Left lung (tissue), 10 donors: ENCODE measurements around the gene CDAN1. TPM values are rescaled to one million over a fixed set of nuclear protein-coding genes. Genes with fewer than 3 reads are reported as not detected.

Experiments
- ATAC-seq: fragments of 200-7000 bp; cut with Tn5 transposase; one replicate; pipeline ENCODE4 v1.9.1; 2020; ENCODE audit warnings: moderate library complexity
- DNase-seq, 4 donors: peaks; one replicate each; pipeline ENCODE4 v3.0.0-alpha.2; 2013 to 2020
- H3K27ac ChIP-seq, 2 donors: fragments of 200-600 bp; sonication (generic) in 1 of 2; one replicate each; pipeline versions ENCODE4 v1.5.0 to v1.8.0; 2020 to 2021
- H3K27me3 ChIP-seq, 2 donors: fragments of 200-600 bp; sonication (generic) in 1 of 2; one replicate each; pipeline versions ENCODE4 v1.5.0 to v1.8.0; 2020 to 2021
- H3K36me3 ChIP-seq, 2 donors: fragments of 200-600 bp; sonication (generic) in 1 of 2; one replicate each; pipeline versions ENCODE4 v1.5.0 to v1.8.0; 2020 to 2021
- H3K4me1 ChIP-seq, 2 donors: fragments of 200-600 bp; one replicate each; pipeline ENCODE4 v1.8.0; 2021
- H3K4me3 ChIP-seq, 2 donors: fragments of 200-600 bp; sonication (generic) in 1 of 2; one replicate each; pipeline versions ENCODE4 v1.5.0 to v1.8.0; 2020 to 2021; ENCODE audit warnings: mild to moderate bottlenecking in 1 of 2
- H3K9me3 ChIP-seq, 2 donors: fragments of 200-600 bp; sonication (generic) in 1 of 2; one replicate each; pipeline versions ENCODE4 v1.5.0 to v1.8.0; 2020 to 2021
- intact Hi-C, 2 donors: fragments of 100-400 bp; cut with DNase I; formaldehyde crosslinking; loops; one replicate each; pipeline versions ENCODE4 v1.11.2 to v1.14.2; 2022
- polyA plus RNA-seq, 6 donors: library from polyadenylated mRNA; unstranded; fragments of 120-200 nt; gene quantifications; one replicate each; pipeline ENCODE4 v1.2.1, GENCODE V29; 2013; ENCODE audit not compliant: insufficient read length in 6 of 6
- total RNA-seq, 2 donors: library from RNA; stranded (reverse); fragmentation: NEBNext Ultra II Directional; extraction: Animal tissue kit (Norgen Biotek cat#: 25700); gene quantifications; one replicate each; pipeline ENCODE4 v1.2.1, GENCODE V29; 2021
- TF ChIP-seq, protein P1 (sequence below), 2 donors: fragments of 200-600 bp; sonication (generic) in 1 of 2; IDR thresholded peaks; one replicate each; pipeline versions ENCODE4 v1.5.0 to v1.8.0; 2021; ENCODE audit warnings: antibody characterized with exemption in 2 of 2
- donor health status: DM: no; HTN: yes; CAD: no.
- donor health status: DM: no; HTN: no; CAD: no.

Gene CDAN1
- total and polyA plus RNA-seq, 8 donors = 13.4 to 29.7 (median 26.0) TPM

DNA sequence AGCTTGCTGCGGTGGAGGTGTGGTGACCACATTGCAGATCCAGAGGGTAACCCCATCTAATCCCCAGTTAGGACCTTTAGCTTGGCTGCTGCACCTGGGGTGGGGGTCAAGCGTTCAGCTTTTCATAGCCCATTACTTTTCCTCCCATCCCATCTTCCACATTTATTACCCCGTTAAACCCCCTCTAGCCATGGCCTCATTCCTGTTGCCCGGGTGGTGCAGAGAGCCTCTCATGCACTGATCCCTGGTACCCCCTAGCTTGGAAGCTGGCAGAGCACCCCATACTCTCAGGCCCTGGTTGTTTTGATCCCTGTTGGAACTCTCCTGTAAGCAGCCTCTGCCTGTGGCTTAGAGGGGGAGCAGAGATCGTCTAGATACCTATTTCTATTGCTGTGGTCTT is 20.8 kb downstream of the CDAN1 start:
- ATAC-seq (no peak), DNase-seq (peak in 1 of 4 donors; percentile 17)
- Histone ChIP-seq H3K27me3 (no peaks in the 10 kb centered on the region), H3K9me3 (no peaks in the 10 kb centered on the region), H3K4me1 (peaks cover 0 to 3% of the 10 kb centered on the region in 2 donors), H3K4me3 (no peak overlapping the region), H3K36me3 (peaks cover 0 to 31% of the 10 kb centered on the region in 2 donors), H3K27ac (no peak overlapping the region)
- TF ChIP-seq, protein P1, sequence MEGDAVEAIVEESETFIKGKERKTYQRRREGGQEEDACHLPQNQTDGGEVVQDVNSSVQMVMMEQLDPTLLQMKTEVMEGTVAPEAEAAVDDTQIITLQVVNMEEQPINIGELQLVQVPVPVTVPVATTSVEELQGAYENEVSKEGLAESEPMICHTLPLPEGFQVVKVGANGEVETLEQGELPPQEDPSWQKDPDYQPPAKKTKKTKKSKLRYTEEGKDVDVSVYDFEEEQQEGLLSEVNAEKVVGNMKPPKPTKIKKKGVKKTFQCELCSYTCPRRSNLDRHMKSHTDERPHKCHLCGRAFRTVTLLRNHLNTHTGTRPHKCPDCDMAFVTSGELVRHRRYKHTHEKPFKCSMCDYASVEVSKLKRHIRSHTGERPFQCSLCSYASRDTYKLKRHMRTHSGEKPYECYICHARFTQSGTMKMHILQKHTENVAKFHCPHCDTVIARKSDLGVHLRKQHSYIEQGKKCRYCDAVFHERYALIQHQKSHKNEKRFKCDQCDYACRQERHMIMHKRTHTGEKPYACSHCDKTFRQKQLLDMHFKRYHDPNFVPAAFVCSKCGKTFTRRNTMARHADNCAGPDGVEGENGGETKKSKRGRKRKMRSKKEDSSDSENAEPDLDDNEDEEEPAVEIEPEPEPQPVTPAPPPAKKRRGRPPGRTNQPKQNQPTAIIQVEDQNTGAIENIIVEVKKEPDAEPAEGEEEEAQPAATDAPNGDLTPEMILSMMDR (IDR thresholded peaks at IDR 0.05) = no peak
- intact Hi-C loops = no loop called here

DNA sequence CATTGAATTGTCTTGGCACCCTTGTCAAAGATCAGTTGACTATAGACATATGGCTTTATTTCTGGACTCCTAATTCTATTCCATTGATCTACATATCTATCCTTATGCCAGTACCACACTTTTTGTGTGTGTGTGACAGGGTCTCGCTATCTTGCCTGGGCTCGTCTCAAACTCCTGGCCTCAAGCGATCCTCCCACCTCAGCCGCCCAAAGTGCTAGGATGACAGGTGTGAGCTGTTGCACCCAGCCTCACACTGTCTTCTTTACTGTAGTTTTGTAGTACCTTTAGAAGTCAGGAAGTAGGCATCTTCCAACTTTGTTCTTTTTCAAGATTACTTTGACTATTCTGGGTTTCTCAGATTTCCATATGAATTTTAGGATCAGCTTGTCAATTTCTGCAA is 24.3 kb downstream of the CDAN1 start:
- intact Hi-C loops = no loop called here
- DNase-seq = peak in 1 of 4 donors; percentile 8
- ATAC-seq = no peak

DNA sequence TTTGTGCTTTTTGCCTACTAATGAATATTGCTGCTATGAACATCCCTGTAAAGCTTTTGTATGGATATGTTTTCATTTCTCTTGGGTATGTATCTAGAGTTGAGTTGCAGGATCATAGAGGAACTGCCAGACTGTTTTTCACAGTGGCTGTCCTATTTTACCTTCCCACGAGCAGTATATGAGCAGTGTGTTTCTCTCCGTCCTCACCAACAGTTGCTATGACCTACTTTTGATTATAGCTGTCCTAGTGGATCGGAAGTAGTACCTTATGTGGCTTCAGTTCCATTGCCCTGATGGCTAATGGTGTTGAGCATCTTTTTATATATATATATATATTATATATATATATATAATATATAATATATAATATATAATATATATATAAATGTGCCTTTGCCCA is 25.2 kb downstream of the CDAN1 start:
- DNase-seq (no peak), ATAC-seq (no peak)
- Histone ChIP-seq H3K4me3 (no peak overlapping the region), H3K27me3 (no peaks in the 10 kb centered on the region), H3K27ac (no peak overlapping the region), H3K36me3 (no peaks in the 10 kb centered on the region), H3K9me3 (no peaks in the 10 kb centered on the region), H3K4me1 (peaks cover 0 to 16% of the 10 kb centered on the region in 2 donors)
- intact Hi-C loops = no loop called here
- TF ChIP-seq, protein P1 (IDR thresholded peaks at IDR 0.05) = no peak

More for the DNA sequence above, 24.3 kb downstream of the CDAN1 start:
- H3K4me1 ChIP-seq = peaks cover 0 to 9% of the 10 kb centered on the region in 2 donors
- H3K9me3 ChIP-seq = no peaks in the 10 kb centered on the region
- H3K4me3 ChIP-seq = no peak overlapping the region
- TF ChIP-seq, protein P1 (IDR thresholded peaks at IDR 0.05) = no peak
- H3K27ac ChIP-seq = no peak overlapping the region
- no peaks in the 10 kb centered on the region for H3K27me3 ChIP-seq
- no peaks in the 10 kb centered on the region for H3K36me3 ChIP-seq

DNA sequence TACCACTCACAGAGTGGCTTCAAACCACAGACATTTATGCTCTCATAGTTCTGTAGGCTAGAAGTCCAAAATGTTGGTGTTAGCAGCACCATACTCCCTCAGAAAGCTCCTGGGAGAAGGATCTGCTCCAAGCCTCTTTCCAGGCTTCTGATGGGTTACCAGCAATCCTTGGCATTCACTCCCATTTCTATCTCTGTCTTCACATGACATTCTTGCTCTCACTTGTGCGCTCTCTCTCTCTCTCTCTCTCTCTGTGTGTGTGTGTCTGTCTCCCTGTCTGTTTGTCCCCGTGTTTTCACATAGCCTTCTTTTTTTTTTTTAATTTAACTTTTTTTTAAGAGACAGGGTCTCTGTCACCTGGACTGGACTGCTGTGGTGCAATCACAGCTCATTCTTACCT is 26.3 kb downstream of the CDAN1 start:
- Histone ChIP-seq H3K27ac (no peak overlapping the region), H3K4me1 (peaks cover 0 to 16% of the 10 kb centered on the region in 2 donors), H3K9me3 (no peaks in the 10 kb centered on the region), H3K36me3 (no peaks in the 10 kb centered on the region), H3K4me3 (no peak overlapping the region), H3K27me3 (no peaks in the 10 kb centered on the region)
- ATAC-seq = no peak
- intact Hi-C loops = no loop called here
- DNase-seq = no peak
- TF ChIP-seq, protein P1 (IDR thresholded peaks at IDR 0.05) = no peak

DNA sequence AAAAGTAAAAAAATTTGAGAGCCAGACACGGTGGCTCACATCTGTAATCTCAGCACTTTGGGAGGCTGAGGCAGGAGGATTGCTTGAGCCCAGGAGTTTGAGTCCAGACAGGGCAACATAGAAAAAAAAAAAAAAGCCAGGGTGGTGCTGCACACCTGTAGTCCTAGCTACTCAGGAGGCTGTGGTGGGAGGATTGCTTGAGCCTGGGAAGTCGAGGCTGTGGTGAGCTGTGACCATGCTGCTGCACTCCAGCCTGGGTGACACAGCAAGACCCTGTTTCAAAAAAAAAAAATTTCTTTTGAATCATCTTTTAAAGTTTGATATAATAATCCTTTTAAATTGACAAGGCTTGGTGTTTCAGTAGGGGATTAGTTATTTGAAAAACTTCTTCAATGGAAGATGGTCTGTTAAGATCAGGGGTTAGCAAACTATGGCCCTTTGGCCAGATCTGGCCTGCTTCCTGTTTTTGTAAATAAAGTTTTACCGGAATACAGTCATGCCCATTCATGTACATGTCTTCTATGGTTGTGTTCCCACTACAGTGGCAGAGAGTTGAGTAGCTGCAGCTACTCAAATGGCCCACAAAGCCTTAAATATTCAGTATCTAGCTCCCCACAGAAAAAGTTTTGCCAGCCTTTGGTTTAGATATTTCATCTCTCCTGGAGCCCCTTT is 28.9 kb downstream of the CDAN1 start:
- no peak overlapping the region for H3K27ac ChIP-seq
- no peaks in the 10 kb centered on the region for H3K27me3 ChIP-seq
- DNase-seq = no peak
- no peak overlapping the region for H3K4me3 ChIP-seq
- peaks cover 0 to 13% of the 10 kb centered on the region in 2 donors for H3K4me1 ChIP-seq
- ATAC-seq = no peak
- TF ChIP-seq, protein P1 (IDR thresholded peaks at IDR 0.05) = no peak
- intact Hi-C loops = loop anchor here in 1 of 2 donors (10.0 kb wide), 1 partner anchor 217 kb away; the partner anchor contains the start of gene TTBK2
- H3K36me3 ChIP-seq = no peaks in the 10 kb centered on the region
- no peaks in the 10 kb centered on the region for H3K9me3 ChIP-seq
